Effector memory CD4-positive, alpha-beta T cell (primary cell): ENCODE results near the gene SAMD8.
A peak's percentile ranks its signal among the peaks of the same experiment; 100 is the strongest.
"Not testable (repeated sequence)": the region's sequence is repeated elsewhere in the genome, so short reads cannot be mapped to it uniquely, and the experiment has no call there.

Experiments used
- DNase-seq, 3 donors: peaks; one replicate each; pipeline ENCODE4 v3.0.0-alpha.2; 2020
- H3K27ac ChIP-seq: 2 replicates; pipeline ENCODE4 v1.7.0; 2013; ENCODE audit warnings: mild to moderate bottlenecking, low read length, moderate library complexity; ENCODE audit not compliant: insufficient read depth, poor library complexity, severe bottlenecking
- H3K27me3 ChIP-seq: replicated peaks from 2 replicates; pipeline ENCODE4 v1.7.0; 2013; ENCODE audit warnings: mild to moderate bottlenecking, low read length; ENCODE audit not compliant: insufficient read depth, control insufficient read depth, poor library complexity, severe bottlenecking
- H3K36me3 ChIP-seq: 2 replicates; pipeline ENCODE4 v1.7.0; 2013; ENCODE audit warnings: mild to moderate bottlenecking, low read length, moderate library complexity; ENCODE audit not compliant: control insufficient read depth, insufficient read depth
- H3K4me1 ChIP-seq: 2 replicates; pipeline ENCODE4 v1.7.0; 2013; ENCODE audit warnings: low read length, mild to moderate bottlenecking; ENCODE audit not compliant: control insufficient read depth, insufficient read depth, poor library complexity, severe bottlenecking
- H3K4me3 ChIP-seq: 2 replicates; pipeline ENCODE4 v1.7.0; 2013; ENCODE audit warnings: low read length, low read depth, mild to moderate bottlenecking; ENCODE audit not compliant: insufficient read depth, poor library complexity, severe bottlenecking
- H3K9me3 ChIP-seq: 2 replicates; pipeline ENCODE4 v1.7.0; 2013; ENCODE audit warnings: mild to moderate bottlenecking, low read length, moderate library complexity; ENCODE audit not compliant: control insufficient read depth

The SAMD8 gene

DNA sequence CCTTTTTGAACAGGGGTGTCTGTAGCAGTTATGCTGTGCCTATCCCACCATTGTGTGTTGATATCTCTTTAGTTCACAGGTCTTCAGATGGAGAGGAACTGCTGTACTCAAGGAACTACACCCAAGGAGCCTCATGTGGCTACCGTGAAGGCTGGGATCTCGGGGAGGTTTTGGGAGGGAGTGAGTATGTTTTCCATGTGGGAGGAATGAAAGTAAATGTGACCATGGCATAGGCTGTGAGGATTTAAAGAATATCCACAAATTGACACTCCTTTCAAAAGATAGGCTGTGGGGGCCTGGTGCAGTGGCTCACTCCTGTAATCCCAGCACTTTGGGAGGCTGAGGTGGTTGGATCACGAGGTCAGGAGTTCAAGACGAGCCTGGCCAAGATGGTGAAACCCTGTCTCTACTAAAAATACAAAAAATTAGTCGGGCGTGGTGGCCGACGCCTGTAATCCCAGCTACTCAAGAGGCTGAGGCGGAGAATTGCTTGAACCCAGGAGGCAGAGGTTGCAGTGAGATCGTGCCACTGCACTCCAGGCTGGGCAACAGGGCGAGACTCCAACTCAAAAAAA, 91.7 kb downstream of the SAMD8 start:
- H3K4me3 ChIP-seq, H3K27ac ChIP-seq, H3K4me1 ChIP-seq, DNase-seq, H3K9me3 ChIP-seq, H3K27me3 ChIP-seq, H3K36me3 ChIP-seq: not testable (repeated sequence)

DNA sequence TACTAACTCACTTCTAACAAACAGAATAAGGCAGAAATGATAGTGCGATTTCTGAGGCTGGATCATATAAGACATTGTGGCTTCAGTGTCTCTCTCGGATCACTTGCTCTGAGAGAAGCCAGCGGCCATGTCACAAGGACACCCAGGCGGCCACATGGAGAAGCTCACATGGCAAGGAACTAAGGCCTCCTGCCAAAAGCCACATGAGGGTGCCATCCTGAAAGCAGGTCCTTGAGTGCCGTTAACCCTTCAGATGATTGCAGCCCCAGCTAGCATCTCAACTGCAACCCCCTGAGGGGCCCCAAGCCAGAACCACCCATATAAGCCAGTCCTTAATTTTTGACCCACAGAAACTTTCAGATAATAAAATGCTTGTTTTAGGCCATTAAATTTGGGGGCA, 92.3 kb downstream of the SAMD8 start:
- no peak overlapping the region for H3K4me3 ChIP-seq
- no peaks in the 10 kb centered on the region for H3K36me3 ChIP-seq
- H3K9me3 ChIP-seq: no peaks in the 10 kb centered on the region
- DNase-seq: no peak
- no peaks in the 10 kb centered on the region for H3K27me3 ChIP-seq
- no peaks in the 10 kb centered on the region for H3K4me1 ChIP-seq
- no peak overlapping the region for H3K27ac ChIP-seq

DNA sequence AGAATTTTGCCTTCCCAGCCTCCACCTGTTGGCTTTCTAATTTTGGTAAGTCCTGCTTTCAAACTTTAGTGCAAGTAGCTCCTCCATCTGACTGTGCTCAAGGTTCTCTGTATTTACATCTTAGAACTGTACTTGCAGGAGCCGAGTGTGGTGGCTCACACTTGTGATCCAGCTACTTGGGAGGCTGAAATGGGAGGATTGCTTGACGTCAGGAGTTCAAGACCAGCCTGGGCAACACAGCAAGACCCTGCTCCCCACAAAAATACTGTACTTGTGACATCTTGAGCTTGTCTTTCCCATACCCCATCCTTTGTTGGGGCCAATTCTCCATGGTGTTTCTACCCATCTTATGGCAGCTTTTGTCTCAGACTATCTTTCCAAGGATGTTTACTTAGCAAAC, 94.5 kb downstream of the SAMD8 start:
- Histone ChIP-seq H3K27ac (no peak overlapping the region), H3K4me1 (peaks cover 6% of the 10 kb centered on the region), H3K36me3 (no peaks in the 10 kb centered on the region), H3K27me3 (no peaks in the 10 kb centered on the region), H3K9me3 (no peaks in the 10 kb centered on the region), H3K4me3 (no peak overlapping the region)
- no peak for DNase-seq

DNA sequence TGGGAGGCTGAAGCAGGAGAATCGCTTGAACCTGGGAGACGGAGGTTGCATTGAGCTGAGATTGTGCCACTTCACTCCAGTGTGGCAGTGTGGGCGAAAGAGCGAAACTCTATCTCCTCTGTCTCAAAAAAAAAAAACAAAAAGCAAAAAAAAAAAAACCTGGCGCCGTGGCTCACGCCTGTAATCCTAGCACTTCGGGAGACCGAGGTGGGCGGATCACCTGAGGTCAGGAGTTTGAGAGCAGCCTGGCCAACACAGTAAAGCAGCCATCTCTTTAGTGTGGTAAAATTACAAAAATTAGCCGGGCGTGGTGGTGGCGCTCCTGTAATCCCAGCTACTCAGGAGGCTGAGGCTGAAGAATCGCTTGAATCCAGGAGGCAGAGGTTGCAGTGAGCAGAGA, 95.2 kb downstream of the SAMD8 start:
- H3K9me3 ChIP-seq, H3K36me3 ChIP-seq, H3K27me3 ChIP-seq, H3K27ac ChIP-seq, DNase-seq, H3K4me1 ChIP-seq, H3K4me3 ChIP-seq: not testable (repeated sequence)

DNA sequence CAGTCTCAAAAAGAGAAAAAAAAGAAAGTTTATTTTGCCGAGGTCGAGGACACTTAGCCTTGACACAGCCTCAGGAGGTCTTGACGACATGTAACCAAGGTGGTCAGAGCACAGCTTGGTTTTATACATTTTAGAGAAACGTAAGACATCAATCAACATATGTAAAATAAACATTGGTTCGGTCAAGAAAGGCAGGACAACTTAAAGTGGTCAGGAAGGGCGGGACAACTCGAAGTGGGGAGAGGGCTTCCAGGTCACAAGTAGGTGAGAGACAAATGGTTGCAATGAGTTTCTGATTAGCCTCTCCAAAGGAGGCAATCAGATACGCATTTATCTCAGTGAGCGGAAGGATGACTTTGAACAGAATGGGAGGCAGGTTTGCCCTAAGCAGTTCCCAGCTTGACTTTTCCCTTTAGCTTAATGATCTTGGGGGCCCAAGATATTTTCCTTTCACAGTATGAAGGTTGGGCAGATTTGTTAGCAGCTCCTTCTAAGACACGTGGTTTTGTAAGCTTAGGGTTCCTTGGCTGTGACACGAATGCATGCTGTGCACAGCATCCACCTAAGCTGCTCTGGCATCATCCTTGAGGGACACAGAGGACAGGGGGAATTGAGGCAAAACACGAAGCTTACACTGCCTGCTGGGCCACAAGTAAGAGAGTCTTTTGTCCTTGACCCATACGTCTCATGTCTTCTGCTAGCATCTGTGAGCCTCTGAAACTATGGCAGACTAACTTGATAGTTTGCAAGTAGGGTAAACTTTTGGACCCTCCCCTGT, 95.8 kb downstream of the SAMD8 start:
- peaks cover 6% of the 10 kb centered on the region for H3K4me1 ChIP-seq
- H3K4me3 ChIP-seq: no peak overlapping the region
- no peak overlapping the region for H3K27ac ChIP-seq
- H3K27me3 ChIP-seq: no peaks in the 10 kb centered on the region
- H3K36me3 ChIP-seq: no peaks in the 10 kb centered on the region
- no peak for DNase-seq
- H3K9me3 ChIP-seq: no peaks in the 10 kb centered on the region

DNA sequence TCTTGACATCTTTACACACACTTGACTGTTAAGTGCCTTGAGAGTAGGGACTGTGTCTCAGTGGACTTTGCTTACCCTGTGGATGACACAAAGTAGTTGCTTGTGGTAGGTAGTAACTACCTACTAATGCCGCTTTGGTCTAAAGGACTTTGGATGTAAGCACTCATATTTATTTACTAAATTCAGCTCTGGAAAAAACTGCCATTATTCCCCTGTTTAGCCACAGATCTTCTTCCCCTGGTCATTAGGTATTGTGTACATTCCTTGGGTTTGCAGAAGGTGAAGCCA, 96.3 kb downstream of the SAMD8 start:
- no peaks in the 10 kb centered on the region for H3K27me3 ChIP-seq
- peaks cover 6% of the 10 kb centered on the region for H3K4me1 ChIP-seq

DNA sequence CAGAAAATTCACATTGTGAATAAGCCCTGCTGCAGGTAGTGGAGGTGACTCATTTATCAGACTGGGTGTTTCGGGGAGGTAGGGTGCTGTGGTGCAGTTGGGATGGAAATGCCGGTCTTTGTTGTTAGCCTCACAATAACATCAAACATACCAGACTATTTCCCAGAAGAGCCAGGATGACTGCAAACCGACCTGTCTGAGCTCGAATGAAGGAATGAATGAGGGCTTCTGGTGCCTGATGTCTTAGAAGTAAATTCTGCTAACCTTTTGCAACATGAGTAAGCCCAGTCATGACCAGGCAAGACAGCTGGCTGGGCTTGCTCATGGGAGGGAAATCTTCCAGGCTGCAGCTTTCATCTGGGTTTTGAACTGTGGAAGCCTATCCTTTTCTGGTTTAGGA, 96.7 kb downstream of the SAMD8 start:
- DNase-seq: no peak

More for the DNA sequence above, 96.3 kb downstream of the SAMD8 start:
- Histone ChIP-seq H3K36me3 (peaks cover 1% of the 10 kb centered on the region), H3K27ac (no peak overlapping the region), H3K4me3 (no peak overlapping the region), H3K9me3 (no peaks in the 10 kb centered on the region)
- DNase-seq: no peak

DNA sequence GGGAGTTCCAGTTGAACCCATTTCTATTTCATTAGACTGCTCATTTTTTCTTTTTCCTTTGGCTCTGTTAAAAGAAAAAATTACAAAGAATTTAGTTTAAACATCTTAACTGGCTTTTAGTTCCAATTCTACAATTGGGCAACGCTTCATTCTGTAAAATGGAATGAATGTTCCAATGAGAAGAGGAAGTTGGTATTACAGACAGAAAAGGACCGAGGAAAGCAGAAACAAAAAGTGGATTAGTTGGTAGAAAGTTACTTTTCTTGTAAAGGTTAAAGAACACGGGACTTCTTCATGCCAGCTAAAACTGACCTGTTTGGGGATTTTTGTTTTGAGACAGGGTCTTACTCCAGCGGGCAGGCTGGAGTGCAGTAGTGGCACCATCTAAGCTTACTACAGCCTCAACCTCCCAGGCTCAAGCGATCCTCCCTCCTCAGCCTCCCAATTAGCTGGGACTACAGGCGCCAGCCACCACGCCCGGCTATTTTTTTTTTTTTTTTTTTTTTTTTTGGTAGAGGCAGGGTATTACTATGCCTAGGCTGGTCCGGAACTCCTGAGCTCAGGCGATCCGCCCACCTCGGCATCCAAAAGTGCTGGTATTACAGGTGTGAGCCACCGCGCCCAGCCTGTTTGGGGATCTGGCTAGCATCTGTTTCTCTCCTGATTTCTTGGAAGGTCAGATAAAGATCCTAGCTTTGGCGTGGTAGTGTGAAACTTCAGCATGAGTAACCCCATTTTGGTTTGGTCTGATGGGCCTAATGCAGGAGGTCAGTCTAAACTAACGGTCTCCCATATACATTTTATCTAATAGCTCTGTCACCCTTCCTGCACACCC, 97.8 kb downstream of the SAMD8 start:
- Histone ChIP-seq H3K36me3 (peaks cover 10% of the 10 kb centered on the region), H3K27me3 (no peaks in the 10 kb centered on the region), H3K9me3 (no peaks in the 10 kb centered on the region), H3K4me3 (peak overlapping the region; percentile 86), H3K27ac (peak overlapping the region; percentile 95), H3K4me1 (peaks cover 6% of the 10 kb centered on the region)
- DNase-seq: no peak

More for the DNA sequence above, 96.7 kb downstream of the SAMD8 start:
- Histone ChIP-seq H3K4me3 (no peak overlapping the region), H3K27ac (no peak overlapping the region), H3K4me1 (peaks cover 6% of the 10 kb centered on the region), H3K36me3 (peaks cover 4% of the 10 kb centered on the region), H3K9me3 (no peaks in the 10 kb centered on the region), H3K27me3 (no peaks in the 10 kb centered on the region)

DNA sequence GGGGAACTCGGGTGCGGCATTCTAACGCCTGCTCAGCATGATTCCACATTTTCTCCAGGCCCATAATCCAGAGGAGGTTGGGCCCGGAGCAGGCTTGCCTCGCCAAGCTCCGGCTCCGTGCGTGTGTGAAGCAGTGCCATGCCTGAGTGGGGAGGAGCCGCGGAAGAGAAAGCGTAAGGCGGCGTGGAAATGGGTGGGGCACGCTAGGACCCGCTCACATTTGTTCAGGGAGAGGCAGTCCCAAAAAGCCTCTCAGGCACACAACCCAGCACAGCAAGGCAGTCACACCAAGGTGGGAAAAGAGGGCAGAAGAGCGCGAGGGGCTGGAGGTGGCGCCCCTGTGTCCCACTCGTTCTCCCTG, 98.4 kb downstream of the SAMD8 start:
- peak overlapping the region; percentile 95 for H3K27ac ChIP-seq
- no peaks in the 10 kb centered on the region for H3K27me3 ChIP-seq
- H3K4me1 ChIP-seq: peaks cover 6% of the 10 kb centered on the region
- H3K4me3 ChIP-seq: peak overlapping the region; percentile 86
- peak; percentile 48 to 65 (median 61) for DNase-seq
- peaks cover 12% of the 10 kb centered on the region for H3K36me3 ChIP-seq
- no peaks in the 10 kb centered on the region for H3K9me3 ChIP-seq
